OCI-LY3 (cell line): ENCODE data around the gene P3R3URF.

Experiments used
- H2AFZ ChIP-seq: fragments of 200-600, 300-600 bp; shearing (Covaris generic); 2 replicates; pipeline ENCODE4 v1.6.0; 2014; ENCODE audit warnings: antibody characterized with exemption, low read depth, low read length
- H3K27ac ChIP-seq: fragments of 200-600, 300-600 bp; sonication (generic); 2 replicates; pipeline ENCODE4 v1.5.1; 2014; ENCODE audit warnings: mild to moderate bottlenecking, low read length, moderate library complexity, mixed read lengths
- H3K27me3 ChIP-seq: fragments of 200-600, 300-600 bp; sonication (generic); 2 replicates; pipeline ENCODE4 v1.6.1; 2014; ENCODE audit warnings: low read depth, low read length, mixed read lengths
- H3K36me3 ChIP-seq: fragments of 200-600, 300-600 bp; sonication (generic); replicated peaks from 2 replicates; pipeline ENCODE3; 2014; ENCODE audit warnings: low read depth, low read length, mixed read lengths
- H3K4me1 ChIP-seq: fragments of 300-600, 200-600 bp; sonication (generic); 2 replicates; pipeline ENCODE4 v1.6.1; 2014; ENCODE audit warnings: low read length, mixed read lengths
- H3K4me2 ChIP-seq: fragments of 200-600, 300-600 bp; sonication (generic); 2 replicates; pipeline ENCODE4 v1.6.1; 2014; ENCODE audit warnings: low read length, mixed read lengths
- H3K4me3 ChIP-seq: fragments of 300-600, 200-600 bp; sonication (generic); 2 replicates; pipeline ENCODE4 v1.5.1; 2014; ENCODE audit warnings: antibody characterized with exemption, mild to moderate bottlenecking, low read length, moderate library complexity
- H3K79me2 ChIP-seq: fragments of 300-600, 200-600 bp; shearing (Covaris generic); 2 replicates; pipeline ENCODE4 v1.6.1; 2014; ENCODE audit warnings: mild to moderate bottlenecking, low read length, mixed read lengths
- H3K9ac ChIP-seq: fragments of 300-600, 200-600 bp; shearing (Covaris generic); 2 replicates; pipeline ENCODE4 v1.6.0; 2014; ENCODE audit warnings: mild to moderate bottlenecking, low read length, moderate library complexity
- H3K9me3 ChIP-seq: fragments of 200-600, 300-600 bp; shearing (Covaris generic); 2 replicates; pipeline ENCODE4 v1.6.1; 2014; ENCODE audit warnings: low read length, mixed read lengths; ENCODE audit not compliant: insufficient read depth
- H4K20me1 ChIP-seq: fragments of 200-600, 300-600 bp; sonication (generic); 2 replicates; pipeline ENCODE4 v1.6.1; 2016; ENCODE audit warnings: low read length, mixed read lengths; ENCODE audit not compliant: insufficient read depth
- EZH2phosphoT487 ChIP-seq: fragments of 200-600 bp; shearing (Covaris generic); IDR thresholded peaks from 2 replicates; pipeline ENCODE4 v1.6.1; 2018; ENCODE audit warnings: antibody characterized with exemption, mixed run types, low read depth
- TF ChIP-seq, protein P1 (sequence below): fragments of 200-600, 300-600 bp; sonication (generic); IDR thresholded peaks from 2 replicates; pipeline ENCODE4 v1.5.1; 2014; ENCODE audit warnings: antibody characterized with exemption, low read length, low read depth

Gene P3R3URF

GRCh38 chr1:46193285-46193684 lies 17.0 kb upstream of the P3R3URF start:
- Histone ChIP-seq H3K36me3 (no peaks in the 10 kb centered on the region), H3K27ac (no peak overlapping the region), H4K20me1 (no peaks in the 10 kb centered on the region), H3K79me2 (0 out of 2 replicates have a peak, but pooled peaks cover 2% of the 10 kb centered on the region), H3K27me3 (no peaks in the 10 kb centered on the region), H3K4me3 (no peak overlapping the region), H3K4me1 (peaks cover 7% of the 10 kb centered on the region), H2AFZ (no peak overlapping the region), H3K9ac (no peak overlapping the region), H3K4me2 (no peak overlapping the region), H3K9me3 (no peaks in the 10 kb centered on the region)
- TF ChIP-seq EZH2phosphoT487, result no peak
- TF ChIP-seq, protein P1, sequence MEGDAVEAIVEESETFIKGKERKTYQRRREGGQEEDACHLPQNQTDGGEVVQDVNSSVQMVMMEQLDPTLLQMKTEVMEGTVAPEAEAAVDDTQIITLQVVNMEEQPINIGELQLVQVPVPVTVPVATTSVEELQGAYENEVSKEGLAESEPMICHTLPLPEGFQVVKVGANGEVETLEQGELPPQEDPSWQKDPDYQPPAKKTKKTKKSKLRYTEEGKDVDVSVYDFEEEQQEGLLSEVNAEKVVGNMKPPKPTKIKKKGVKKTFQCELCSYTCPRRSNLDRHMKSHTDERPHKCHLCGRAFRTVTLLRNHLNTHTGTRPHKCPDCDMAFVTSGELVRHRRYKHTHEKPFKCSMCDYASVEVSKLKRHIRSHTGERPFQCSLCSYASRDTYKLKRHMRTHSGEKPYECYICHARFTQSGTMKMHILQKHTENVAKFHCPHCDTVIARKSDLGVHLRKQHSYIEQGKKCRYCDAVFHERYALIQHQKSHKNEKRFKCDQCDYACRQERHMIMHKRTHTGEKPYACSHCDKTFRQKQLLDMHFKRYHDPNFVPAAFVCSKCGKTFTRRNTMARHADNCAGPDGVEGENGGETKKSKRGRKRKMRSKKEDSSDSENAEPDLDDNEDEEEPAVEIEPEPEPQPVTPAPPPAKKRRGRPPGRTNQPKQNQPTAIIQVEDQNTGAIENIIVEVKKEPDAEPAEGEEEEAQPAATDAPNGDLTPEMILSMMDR, result no peak

DNA sequence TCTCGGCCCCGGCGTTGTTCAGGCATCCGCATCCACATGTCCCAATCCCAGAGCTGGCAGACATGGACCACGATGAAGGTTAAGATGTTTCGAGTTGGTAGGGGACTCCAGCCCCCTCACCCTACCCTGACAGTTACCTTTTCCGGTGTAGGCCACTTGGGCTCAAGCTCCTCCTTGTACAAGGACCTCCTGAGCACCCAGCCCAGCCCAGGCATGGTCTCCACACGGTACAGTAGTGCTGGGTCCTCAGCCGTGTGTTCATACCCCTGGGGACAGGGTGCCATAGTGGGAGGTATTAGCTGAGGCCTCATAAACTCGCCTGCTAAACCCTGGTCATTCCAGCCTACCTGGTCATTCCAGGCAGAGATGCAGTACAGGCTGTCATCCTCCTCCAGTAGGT lies 15.9 kb upstream of the P3R3URF start:
- Histone ChIP-seq H3K9ac (no peak overlapping the region), H2AFZ (no peak overlapping the region), H3K4me1 (0 out of 2 replicates have a peak, but pooled peaks cover under 1% of the 10 kb centered on the region), H3K9me3 (no peaks in the 10 kb centered on the region), H3K79me2 (0 out of 2 replicates have a peak, but pooled peaks cover 1% of the 10 kb centered on the region), H3K27me3 (no peaks in the 10 kb centered on the region), H3K4me3 (no peak overlapping the region), H3K4me2 (no peak overlapping the region), H3K36me3 (no peaks in the 10 kb centered on the region), H4K20me1 (no peaks in the 10 kb centered on the region), H3K27ac (no peak overlapping the region)
- TF ChIP-seq, protein P1, result no peak

DNA sequence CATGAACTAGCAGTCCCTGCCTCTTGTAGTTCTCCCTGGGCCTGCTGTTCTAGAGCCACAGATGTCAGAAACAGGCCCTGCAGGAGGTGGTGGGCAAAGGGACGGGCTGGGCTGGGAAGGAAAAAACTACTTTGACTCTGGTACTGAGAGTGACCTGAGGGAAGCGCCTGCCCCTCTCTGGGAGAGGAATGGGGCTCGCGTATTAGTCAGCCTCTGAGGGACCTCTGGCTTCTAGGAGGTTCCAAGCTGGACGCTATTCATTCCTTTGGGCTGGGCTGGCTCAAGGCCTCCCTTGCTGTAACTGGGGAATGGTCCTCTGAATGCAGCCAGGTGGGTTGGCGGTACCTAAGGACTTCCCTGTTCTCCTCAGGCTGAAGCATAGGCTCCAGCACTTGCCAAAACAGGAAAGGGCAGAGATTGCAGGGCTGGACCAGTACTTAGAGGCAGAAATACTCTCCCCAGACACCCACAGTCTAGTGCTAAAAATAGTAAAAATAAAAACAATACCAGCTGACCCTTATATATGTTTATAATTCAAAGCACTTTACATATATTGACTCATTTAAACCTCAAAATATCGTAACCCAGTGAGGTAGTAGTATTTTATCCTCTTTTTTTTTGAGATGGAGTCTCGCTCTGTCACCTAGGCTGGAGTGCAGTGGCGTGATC lies 14.9 kb upstream of the P3R3URF start:
- Histone ChIP-seq H3K27me3 (no peaks in the 10 kb centered on the region), H3K36me3 (no peaks in the 10 kb centered on the region), H3K9me3 (no peaks in the 10 kb centered on the region), H3K9ac (no peak overlapping the region), H2AFZ (no peak overlapping the region), H3K4me3 (no peak overlapping the region), H3K4me2 (no peak overlapping the region), H3K79me2 (no peaks in the 10 kb centered on the region), H3K4me1 (no peaks in the 10 kb centered on the region), H4K20me1 (no peaks in the 10 kb centered on the region), H3K27ac (no peak overlapping the region)
- TF ChIP-seq EZH2phosphoT487, result no peak
- TF ChIP-seq, protein P1, result no peak

- TF ChIP-seq, protein P1, result no peak
- TF ChIP-seq EZH2phosphoT487, result no peak
- Histone ChIP-seq H3K4me3 (no peak overlapping the region), H3K27ac (no peak overlapping the region), H3K9me3 (no peaks in the 10 kb centered on the region), H3K4me1 (no peaks in the 10 kb centered on the region), H3K4me2 (no peak overlapping the region), H3K27me3 (no peaks in the 10 kb centered on the region), H4K20me1 (no peaks in the 10 kb centered on the region), H3K9ac (no peak overlapping the region), H2AFZ (no peak overlapping the region), H3K36me3 (no peaks in the 10 kb centered on the region), H3K79me2 (no peaks in the 10 kb centered on the region)
Measured at GRCh38 chr1:46190539-46190938, 14.3 kb upstream of the P3R3URF start.
